Stomach (tissue), 9 donors: Measurements from ENCODE around the gene SORCS3. TPM values are rescaled to one million over a fixed set of nuclear protein-coding genes. Genes with fewer than 3 reads are reported as not detected.

Source experiments
- DNase-seq, 2 donors: peaks; one replicate each; pipeline versions ENCODE4 v3.0.0 to v3.0.0-alpha.2; 2013 to 2019
- H3K27ac ChIP-seq, 5 donors: fragments of 200-600 bp in 4 of 5; sonication (generic) in 4 of 5; one replicate each; pipeline ENCODE4 v1.5.1; 2013 to 2019; ENCODE audit warnings: mild to moderate bottlenecking in 1 of 5, moderate library complexity in 1 of 5
- H3K27me3 ChIP-seq, 3 donors: fragments of 200-600 bp; sonication (generic); one replicate each; pipeline ENCODE4 v1.5.1; 2017 to 2019; ENCODE audit warnings: mixed run types in 1 of 3
- H3K36me3 ChIP-seq, 4 donors: fragments of 200-600 bp; sonication (generic); 1 replicate in 3 of 4; 2 replicates in 1 of 4; pipeline ENCODE4 v1.5.1; 2016 to 2019
- H3K4me1 ChIP-seq, 4 donors: fragments of 200-600 bp; sonication (generic); one replicate each; pipeline ENCODE4 v1.5.1; 2016 to 2019
- H3K4me3 ChIP-seq, 4 donors: fragments of 200-600 bp; sonication (generic) in 3 of 4; one replicate each; pipeline ENCODE4 v1.5.1; 2016 to 2019; ENCODE audit warnings: mild to moderate bottlenecking in 1 of 4
- H3K9me3 ChIP-seq, 4 donors: fragments of 200-600 bp; sonication (generic); one replicate each; pipeline ENCODE4 v1.5.1; 2016 to 2019
- EP300 ChIP-seq: sonication (generic); formaldehyde crosslinking; IDR thresholded peaks from one replicate; pipeline ENCODE4 v1.6.1; 2017; ENCODE audit warnings: antibody characterized with exemption
- POLR2A ChIP-seq, 4 donors: fragments of 450-650 bp; IDR thresholded peaks; one replicate each; pipeline ENCODE4 v1.6.1; 2016; ENCODE audit warnings: antibody characterized with exemption in 4 of 4, control low read depth in 2 of 4, mild to moderate bottlenecking in 1 of 4, moderate library complexity in 1 of 4
- POLR2AphosphoS5 ChIP-seq, 3 donors: sonication (generic); formaldehyde crosslinking; IDR thresholded peaks; one replicate each; pipeline ENCODE4 v1.6.1; 2016; ENCODE audit warnings: antibody characterized with exemption in 3 of 3
- WGBS, 5 donors: extraction: QIAGEN DNeasy Blood & Tissue Kit in 3 of 5; methylation state at CpG; one replicate each; pipeline versions ENCODE4 v1.1.5 to v1.1.7; 2013 to 2018; 5-methylcytosine and 5-hydroxymethylcytosine counted together
- intact Hi-C: fragments of 100-400 bp; cut with DNase I; formaldehyde crosslinking; loops from one replicate; pipeline ENCODE4 v1.15.1; 2023; ENCODE audit warnings: low total_unique reads
- polyA plus RNA-seq, 3 donors: library from polyadenylated mRNA; stranded (reverse); fragments of 200-250 nt; gene quantifications; one replicate each; pipeline ENCODE4 v1.2.3, GENCODE V29; 2013
- total RNA-seq, 5 donors: library from RNA; depleted of rRNA; stranded (reverse); fragments of >200 nt; gene quantifications; one replicate each; pipeline versions ENCODE4 v1.1.0 to v1.2.3, GENCODE V29; 2014 to 2016
- TF ChIP-seq, protein P1 (sequence below), 7 experiments: fragments of 450-650 bp in 4 of 7; fragments of 200-600 bp in 3 of 7; sonication (generic) in 3 of 7; IDR thresholded peaks; one replicate each; pipeline ENCODE4 v1.5.1; 2016 to 2019; ENCODE audit warnings: antibody characterized with exemption in 7 of 7, control low read depth in 2 of 7, mild to moderate bottlenecking in 1 of 7
- donor health status: healthy with polysubstance abuse.
- donor health status: Bipolar disorder and iron deficiency.
- donor health status: healthy.

Gene SORCS3
- total and polyA plus RNA-seq, 8 donors, result 0.06 to 2.6 (median 0.20) TPM; not detected in 4

DNA sequence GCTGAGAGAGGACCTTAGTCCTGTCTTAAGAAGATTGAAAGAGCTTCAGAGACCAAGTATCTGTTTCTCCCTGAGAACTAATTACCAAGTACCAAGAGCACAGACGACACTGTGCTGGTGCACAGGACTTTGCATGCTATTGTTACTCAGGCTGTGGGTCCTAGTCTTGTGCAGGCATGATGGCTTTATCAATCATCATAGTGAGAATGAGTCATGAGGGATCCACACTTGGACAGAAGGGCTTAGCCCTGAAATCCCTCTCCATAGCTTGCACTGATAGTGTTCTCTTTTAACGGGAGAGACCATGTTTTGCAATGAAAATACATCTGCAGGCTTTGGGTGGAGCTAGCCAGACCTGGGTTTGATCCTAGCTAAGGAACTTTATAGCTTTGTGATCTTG is 93.3 kb downstream of the SORCS3 start:
- Histone ChIP-seq H3K9me3 (no peaks in the 10 kb centered on the region), H3K27me3 (peaks cover 0 to 12% (median 0%) of the 10 kb centered on the region in 3 donors), H3K4me3 (no peak overlapping the region), H3K4me1 (peaks cover 0 to 15% (median 0%) of the 10 kb centered on the region in 4 donors), H3K27ac (peak overlapping the region in 1 of 5 donors; percentile 46), H3K36me3 (no peaks in the 10 kb centered on the region)
- WGBS, 5 donors, result 42 to 61% (median 57%) methylated on average over 2 of the region's 2 CpGs
- intact Hi-C loops, result no loop called here
- no peak for DNase-seq
- no peak for TF ChIP-seq EP300
- no peak for TF ChIP-seq POLR2A (IDR thresholded peaks at IDR 0.05)

DNA sequence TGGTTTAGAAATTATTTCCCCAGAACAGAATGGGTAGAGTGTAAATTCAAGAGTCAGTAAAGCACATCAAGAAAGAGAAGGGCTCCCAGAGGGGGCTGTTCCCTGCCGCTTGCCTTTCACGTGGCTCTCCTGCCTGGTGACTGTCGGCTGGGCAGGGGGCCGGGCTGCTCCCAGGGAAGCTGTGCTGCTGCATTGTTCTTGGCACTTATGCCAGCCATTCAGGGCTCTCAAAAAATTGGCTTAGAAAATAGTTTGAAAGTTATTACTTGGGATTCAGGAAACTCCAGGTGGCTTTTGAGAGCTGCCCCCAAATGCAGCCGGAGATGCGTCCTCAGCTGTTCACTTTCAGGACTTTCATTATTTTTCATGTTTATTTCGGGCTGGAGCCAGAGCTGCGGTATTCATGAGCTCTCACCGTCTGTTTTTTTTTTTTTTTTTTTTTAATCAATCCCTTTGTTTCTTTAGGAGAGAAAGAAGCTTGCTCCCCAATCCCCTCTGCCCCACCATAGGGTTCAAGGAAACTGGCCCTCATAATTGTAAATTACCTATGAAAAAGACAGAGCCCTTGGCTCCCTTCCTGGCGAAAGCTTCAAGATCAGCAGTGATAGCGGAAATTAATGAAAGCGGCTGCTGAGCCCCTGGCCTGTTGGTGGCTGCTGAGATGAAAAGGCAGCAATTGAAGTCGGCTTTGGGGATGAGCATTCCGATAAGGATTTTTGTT is 94.1 kb downstream of the SORCS3 start:
- TF ChIP-seq POLR2AphosphoS5 (IDR thresholded peaks at IDR 0.05) (no peak), EP300 (no peak), POLR2A (IDR thresholded peaks at IDR 0.05) (no peak)
- TF ChIP-seq, protein P1, sequence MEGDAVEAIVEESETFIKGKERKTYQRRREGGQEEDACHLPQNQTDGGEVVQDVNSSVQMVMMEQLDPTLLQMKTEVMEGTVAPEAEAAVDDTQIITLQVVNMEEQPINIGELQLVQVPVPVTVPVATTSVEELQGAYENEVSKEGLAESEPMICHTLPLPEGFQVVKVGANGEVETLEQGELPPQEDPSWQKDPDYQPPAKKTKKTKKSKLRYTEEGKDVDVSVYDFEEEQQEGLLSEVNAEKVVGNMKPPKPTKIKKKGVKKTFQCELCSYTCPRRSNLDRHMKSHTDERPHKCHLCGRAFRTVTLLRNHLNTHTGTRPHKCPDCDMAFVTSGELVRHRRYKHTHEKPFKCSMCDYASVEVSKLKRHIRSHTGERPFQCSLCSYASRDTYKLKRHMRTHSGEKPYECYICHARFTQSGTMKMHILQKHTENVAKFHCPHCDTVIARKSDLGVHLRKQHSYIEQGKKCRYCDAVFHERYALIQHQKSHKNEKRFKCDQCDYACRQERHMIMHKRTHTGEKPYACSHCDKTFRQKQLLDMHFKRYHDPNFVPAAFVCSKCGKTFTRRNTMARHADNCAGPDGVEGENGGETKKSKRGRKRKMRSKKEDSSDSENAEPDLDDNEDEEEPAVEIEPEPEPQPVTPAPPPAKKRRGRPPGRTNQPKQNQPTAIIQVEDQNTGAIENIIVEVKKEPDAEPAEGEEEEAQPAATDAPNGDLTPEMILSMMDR (IDR thresholded peaks at IDR 0.05), result no peak
- intact Hi-C loops, result no loop called here
- H3K27me3 ChIP-seq, result peaks cover 0 to 12% (median 0%) of the 10 kb centered on the region in 3 donors
- no peak overlapping the region for H3K4me3 ChIP-seq
- H3K9me3 ChIP-seq, result no peaks in the 10 kb centered on the region
- H3K4me1 ChIP-seq, result peaks cover 0 to 15% (median 0%) of the 10 kb centered on the region in 4 donors
- H3K27ac ChIP-seq, result peak overlapping the region in 1 of 5 donors; percentile 46
- WGBS, 5 donors, result 36 to 52% (median 48%) methylated on average over 14 of the region's 14 CpGs
- DNase-seq, result peak in 1 of 2 donors; percentile 19
- H3K36me3 ChIP-seq, result no peaks in the 10 kb centered on the region

DNA sequence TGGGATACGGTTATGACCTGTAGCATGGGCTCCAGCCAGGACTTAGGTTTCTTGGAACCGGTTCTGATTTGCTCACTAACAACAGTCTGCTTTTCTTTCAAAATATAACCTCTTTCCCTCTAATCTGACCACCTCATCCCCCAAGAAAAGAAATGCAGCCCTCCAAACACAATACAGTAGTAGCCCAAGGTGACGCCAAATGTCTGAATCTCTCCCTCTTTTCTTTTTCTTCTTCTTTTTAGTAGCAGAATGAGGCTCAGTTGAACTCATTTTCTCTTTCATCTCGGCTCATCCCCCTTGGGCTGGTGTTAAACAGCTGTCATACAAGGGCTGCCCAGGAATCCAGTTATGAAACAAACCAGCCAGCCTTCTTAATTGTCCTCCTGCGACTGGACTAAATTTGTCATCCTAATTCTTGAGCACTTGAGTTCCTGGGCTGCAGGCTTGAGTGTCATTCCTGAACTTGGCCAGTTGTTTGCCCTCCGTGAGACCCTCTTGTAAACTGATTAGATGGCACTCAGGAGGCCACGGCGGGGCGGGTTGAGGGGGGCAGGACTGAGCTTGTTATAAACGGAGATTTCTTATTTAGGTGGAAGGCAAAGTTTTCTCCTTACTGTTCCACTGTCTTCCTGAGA is 94.8 kb downstream of the SORCS3 start:
- peaks cover 0 to 15% (median 0%) of the 10 kb centered on the region in 4 donors for H3K4me1 ChIP-seq
- TF ChIP-seq EP300 (no peak), POLR2AphosphoS5 (IDR thresholded peaks at IDR 0.05) (no peak), POLR2A (IDR thresholded peaks at IDR 0.05) (no peak)
- TF ChIP-seq, protein P1 (IDR thresholded peaks at IDR 0.05), result no peak
- no peaks in the 10 kb centered on the region for H3K36me3 ChIP-seq
- peaks cover 0 to 12% (median 0%) of the 10 kb centered on the region in 3 donors for H3K27me3 ChIP-seq
- intact Hi-C loops, result no loop called here
- no peak overlapping the region for H3K4me3 ChIP-seq
- WGBS, 5 donors, result 23 to 45% (median 32%) methylated on average over 10 of the region's 10 CpGs
- DNase-seq, result peak in 1 of 2 donors; percentile 15
- H3K9me3 ChIP-seq, result no peaks in the 10 kb centered on the region
- peak overlapping the region in 1 of 5 donors; percentile 46 for H3K27ac ChIP-seq

DNA sequence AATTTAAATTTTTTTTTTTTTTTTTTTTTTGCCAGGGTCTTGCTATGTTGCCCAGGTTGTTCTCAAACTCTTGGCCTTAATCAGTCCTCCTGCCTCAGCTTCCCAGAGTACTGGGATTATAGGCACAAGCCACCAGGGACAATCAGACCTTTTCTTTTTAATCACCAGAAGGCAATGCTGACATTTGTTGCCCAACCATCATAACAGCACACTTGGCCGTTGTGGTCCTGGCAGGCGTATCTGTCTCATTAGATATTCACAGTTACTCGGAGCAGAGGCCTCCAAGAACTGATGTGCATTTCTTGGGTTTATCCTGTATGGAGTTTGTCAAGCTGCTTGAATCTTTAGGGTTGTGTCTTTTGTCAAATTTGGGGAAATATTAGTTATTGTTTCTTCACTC is 100.0 kb downstream of the SORCS3 start:
- Histone ChIP-seq H3K27ac (no peak overlapping the region), H3K27me3 (peaks cover 0 to 1% (median 0%) of the 10 kb centered on the region in 3 donors), H3K4me3 (no peak overlapping the region), H3K4me1 (peaks cover 0 to 3% (median 0%) of the 10 kb centered on the region in 4 donors), H3K9me3 (no peaks in the 10 kb centered on the region), H3K36me3 (no peaks in the 10 kb centered on the region)
- WGBS, 5 donors, result 71 to 91% (median 82%) methylated on average over 3 of the region's 3 CpGs
- TF ChIP-seq POLR2AphosphoS5 (IDR thresholded peaks at IDR 0.05), result no peak
- no peak for TF ChIP-seq EP300
- no peak for TF ChIP-seq POLR2A (IDR thresholded peaks at IDR 0.05)
- TF ChIP-seq, protein P1 (IDR thresholded peaks at IDR 0.05), result no peak
- intact Hi-C loops, result no loop called here
- DNase-seq, result no peak
